ENCODE data around the gene OR4P4.

The OR4P4 gene

DNA sequence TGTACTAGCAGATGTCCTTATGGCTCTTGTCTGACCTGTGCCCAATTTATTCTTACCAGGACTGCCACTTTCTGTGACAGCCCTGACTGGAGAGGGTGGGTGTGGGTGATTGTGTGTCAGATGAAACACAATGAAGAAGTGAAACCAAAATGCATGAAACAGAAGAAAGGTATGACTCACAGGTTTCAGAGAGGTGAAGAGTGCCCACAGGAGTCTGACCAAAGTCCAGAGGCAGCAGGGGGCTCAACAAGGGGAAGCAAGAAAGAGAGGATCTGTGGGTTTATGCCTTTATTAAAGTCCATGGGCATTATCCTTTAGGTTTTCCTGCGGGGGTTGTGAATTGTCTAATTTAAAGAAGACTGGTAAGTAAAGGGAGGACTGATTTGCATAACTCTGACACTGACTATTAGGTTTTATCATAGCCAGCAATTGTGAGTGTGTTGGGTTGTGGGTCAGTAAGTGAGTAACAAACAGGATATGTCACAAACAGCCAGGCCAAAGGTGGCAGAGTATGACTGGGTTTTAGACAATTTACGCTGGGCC, 23.2 kb downstream of the OR4P4 start:
- in situ Hi-C loops (cut with HindIII; ENCODE audit: low sequenced_read_pairs): no loop called here
- no peak overlapping the region for H3K4me3 ChIP-seq (ENCODE audit: low read depth, low read length)
- TF ChIP-seq CTCF (IDR thresholded peaks at IDR 0.05; ENCODE audit: low read depth, low read length, missing control alignments): no peak
- no peak for DNase-seq (ENCODE audit: low read depth)

DNA sequence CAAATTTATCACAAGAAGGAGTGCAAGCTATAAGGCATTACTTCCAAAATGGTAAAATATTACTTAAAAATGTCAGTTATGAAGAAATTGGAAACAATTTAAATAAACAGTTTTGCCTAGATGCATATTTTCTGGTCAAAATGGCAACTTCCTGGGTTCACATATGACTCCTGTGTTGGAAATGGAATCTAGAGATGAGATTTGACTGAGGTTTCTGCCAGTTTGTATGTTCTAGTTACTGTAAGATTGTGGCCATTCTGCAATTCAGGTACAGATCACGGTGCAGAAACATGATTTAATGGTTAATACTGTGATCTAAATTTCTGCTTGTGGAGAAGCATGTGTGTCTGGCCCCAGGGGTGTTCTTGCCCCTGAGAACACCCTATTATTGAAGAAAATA, 23.7 kb downstream of the OR4P4 start:
- TF ChIP-seq CTCF (IDR thresholded peaks at IDR 0.05; ENCODE audit: low read depth, low read length, missing control alignments): no peak
- H3K4me3 ChIP-seq (ENCODE audit: low read depth, low read length): no peak overlapping the region
- in situ Hi-C loops (cut with HindIII; ENCODE audit: low sequenced_read_pairs): no loop called here
- no peak for DNase-seq (ENCODE audit: low read depth)

- H3K4me3 ChIP-seq (ENCODE audit: low read depth, low read length): no peak within 1 kb of the TSS
- in situ Hi-C loops (cut with HindIII; ENCODE audit: low sequenced_read_pairs): no loop called here
- no peak for DNase-seq (ENCODE audit: low read depth)
- no peak for TF ChIP-seq CTCF (IDR thresholded peaks at IDR 0.05; ENCODE audit: low read depth, low read length, missing control alignments)
These were observed 27.0 kb downstream of the OR4P4 start, which contains the start of gene OR4C6 for GRCh38 chr11:55661901-55662300. Gene OR4C6, plus strand, starts transcription at chr11:55662201. Its CDS starts 2,966 bp downstream, at chr11:55665167.

GRCh38 chr11:55669376-55669775, 34.5 kb downstream of the OR4P4 start:
- no peak overlapping the region for H3K4me3 ChIP-seq (ENCODE audit: low read depth, low read length)
- in situ Hi-C loops (cut with HindIII; ENCODE audit: low sequenced_read_pairs): no loop called here

DNA sequence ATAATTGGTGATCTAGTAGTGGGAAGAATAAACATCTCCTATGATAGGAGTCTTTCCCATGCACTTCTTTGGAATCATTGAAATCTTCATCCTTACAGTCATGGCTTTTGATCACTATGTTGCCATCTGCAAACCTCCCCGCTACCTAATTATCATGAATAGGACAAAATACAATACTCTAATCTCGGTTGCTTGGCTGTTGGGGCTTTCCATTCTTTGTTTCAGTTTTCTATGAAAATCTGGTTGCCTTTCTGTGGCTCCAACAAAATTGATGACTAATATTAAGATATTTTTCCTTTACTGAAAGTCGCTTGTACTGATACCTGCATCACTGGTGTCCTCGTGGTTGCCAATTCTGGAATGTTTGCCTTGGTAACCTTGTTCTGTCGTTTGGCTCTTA, 38.9 kb downstream of the OR4P4 start:
- TF ChIP-seq CTCF (IDR thresholded peaks at IDR 0.05; ENCODE audit: low read depth, low read length, missing control alignments): no peak
- no peak for DNase-seq (ENCODE audit: low read depth)
- H3K4me3 ChIP-seq (ENCODE audit: low read depth, low read length): no peak overlapping the region
- in situ Hi-C loops (cut with HindIII; ENCODE audit: low sequenced_read_pairs): no loop called here

More at GRCh38 chr11:55669376-55669775, 34.5 kb downstream of the OR4P4 start:
- no peak for TF ChIP-seq CTCF (IDR thresholded peaks at IDR 0.05; ENCODE audit: low read depth, low read length, missing control alignments)
- DNase-seq (ENCODE audit: low read depth): no peak

All from astrocyte of the cerebellum (primary cell).